Keratinocyte (primary cell): ENCODE data around the gene CTNNA3. TPM values are rescaled to one million over a fixed set of nuclear protein-coding genes. Genes with fewer than 3 reads are reported as not detected.

Source experiments
- DNase-seq: peaks from one replicate; pipeline ENCODE4 v3.0.0-alpha.2; 2011; ENCODE audit warnings: low read depth, missing footprints, low spot score
- FAIRE-seq: peaks from 2 replicates; lab custom pipeline; 2011; peaks lifted over from hg19 to GRCh38; lab: Jason Lieb, UNC
- H2AFZ ChIP-seq: 2 replicates; pipeline ENCODE4 v1.6.0; 2012; ENCODE audit warnings: low read length, control low read depth, inconsistent platforms; ENCODE audit not compliant: control insufficient read depth
- H3K27ac ChIP-seq: 2 replicates; pipeline ENCODE4 v1.5.1; 2011; ENCODE audit warnings: low read length; ENCODE audit not compliant: control insufficient read depth, insufficient read depth
- H3K27me3 ChIP-seq: 3 replicates; pipeline ENCODE4 v1.6.0; 2011; ENCODE audit warnings: low read length; ENCODE audit not compliant: control insufficient read depth, insufficient read depth; ENCODE audit errors: extremely low read depth
- H3K36me3 ChIP-seq, 2 experiments: 2 replicates in 1 of 2; 3 replicates in 1 of 2; pipeline ENCODE4 v1.5.1; 2011; ENCODE audit warnings: low read length in 2 of 2, mild to moderate bottlenecking in 1 of 2; ENCODE audit not compliant: control insufficient read depth in 2 of 2, insufficient read depth in 2 of 2; ENCODE audit errors: extremely low read depth in 1 of 2
- H3K4me1 ChIP-seq: 3 replicates; pipeline ENCODE4 v1.5.1; 2011; ENCODE audit warnings: low read length; ENCODE audit not compliant: control insufficient read depth, insufficient read depth; ENCODE audit errors: extremely low read depth
- H3K4me2 ChIP-seq: 3 replicates; pipeline ENCODE4 v1.6.0; 2011; ENCODE audit warnings: low read depth, low read length; ENCODE audit not compliant: control insufficient read depth, insufficient read depth; ENCODE audit errors: extremely low read depth
- H3K4me3 ChIP-seq, 3 experiments: fragments of 200-600 bp in 1 of 3; sonication (generic) in 1 of 3; 2 replicates in 2 of 3; 3 replicates in 1 of 3; pipeline ENCODE4 v1.5.1; 2011 to 2016; ENCODE audit warnings: low read length in 3 of 3, mild to moderate bottlenecking in 3 of 3, control low read depth in 2 of 3, inconsistent platforms in 1 of 3, low read depth in 1 of 3, mixed read lengths in 1 of 3, mixed run types in 1 of 3, moderate library complexity in 1 of 3; ENCODE audit not compliant: control insufficient read depth in 2 of 3, insufficient read depth in 2 of 3; ENCODE audit errors: extremely low read depth in 1 of 3
- H3K79me2 ChIP-seq: 2 replicates; pipeline ENCODE4 v1.6.0; 2012; ENCODE audit warnings: low read length; ENCODE audit not compliant: control insufficient read depth, insufficient read depth
- H3K9ac ChIP-seq: 3 replicates; pipeline ENCODE4 v1.6.0; 2011; ENCODE audit warnings: low read length; ENCODE audit not compliant: control insufficient read depth, insufficient read depth; ENCODE audit errors: extremely low read depth
- H3K9me1 ChIP-seq: 3 replicates; pipeline ENCODE4 v1.6.0; 2011; ENCODE audit warnings: low read length; ENCODE audit not compliant: control insufficient read depth, insufficient read depth; ENCODE audit errors: extremely low read depth
- H3K9me3 ChIP-seq: 2 replicates; pipeline ENCODE4 v1.5.1; 2012; ENCODE audit warnings: low read depth, low read length; ENCODE audit not compliant: control insufficient read depth
- H4K20me1 ChIP-seq: 3 replicates; pipeline ENCODE4 v1.6.0; 2011; ENCODE audit warnings: low read length; ENCODE audit not compliant: control insufficient read depth, insufficient read depth; ENCODE audit errors: extremely low read depth
- CTCF ChIP-seq, 3 experiments: IDR thresholded peaks in 1 of 3; conservative IDR thresholded peaks in 1 of 3; optimal IDR thresholded peaks in 1 of 3; 2 replicates in 2 of 3; 3 replicates in 1 of 3; pipeline versions ENCODE3 to v1.5.1; 2011; ENCODE audit warnings: low read length in 3 of 3, mild to moderate bottlenecking in 3 of 3, moderate library complexity in 2 of 3, control low read depth in 1 of 3, inconsistent platforms in 1 of 3; ENCODE audit not compliant: insufficient read depth in 2 of 3; ENCODE audit errors: extremely low read depth in 1 of 3
- EZH2 ChIP-seq: IDR thresholded peaks from one replicate; pipeline ENCODE4 v1.6.1; 2012; ENCODE audit warnings: inconsistent platforms, mild to moderate bottlenecking, low read length, moderate library complexity
- dilution Hi-C: fragments of 300-500 bp; cut with MboI; formaldehyde crosslinking; loops from one replicate; pipeline ENCODE4 v1.7.0; 2020; ENCODE audit warnings: low sequenced_read_pairs; ENCODE audit not compliant: extremely low pct_ligation_motif_present
- polyA plus RNA-seq, 5 experiments: library from polyadenylated mRNA; depleted of rRNA in 3 of 5; stranded (reverse) in 3 of 5; stranded (forward) in 1 of 5; unstranded in 1 of 5; fragments of >200 nt; gene quantifications; 1 replicate in 1 of 5; 2 replicates in 3 of 5; 3 replicates in 1 of 5; pipeline versions ENCODE4 v1.2.1 to v1.2.3, GENCODE V29; 2011 to 2012; ENCODE audit warnings: missing spikeins in 2 of 5, low read depth in 1 of 5, low replicate concordance in 1 of 5

The CTNNA3 gene
- polyA plus RNA-seq, 1 donor (not counting 4 experiments of a cell fraction or from before 2014, with no cell fraction given) = 0.01 TPM

- dilution Hi-C loops = no loop called here
- Histone ChIP-seq H3K27me3 (no peaks in the 10 kb centered on the region), H3K4me3 (no peak overlapping the region), H3K9me3 (peaks cover 4% of the 10 kb centered on the region), H3K4me2 (no peak overlapping the region), H3K36me3 (no peaks in the 10 kb centered on the region), H3K4me1 (peaks cover 2% of the 10 kb centered on the region), H3K9me1 (no peaks in the 10 kb centered on the region), H3K9ac (no peak overlapping the region), H4K20me1 (no peaks in the 10 kb centered on the region), H3K27ac (no peak overlapping the region), H2AFZ (no peak overlapping the region), H3K79me2 (no peaks in the 10 kb centered on the region)
- TF ChIP-seq EZH2 (no peak), CTCF (optimal IDR thresholded peaks at IDR 0.05 in 1 of 3, IDR thresholded peaks at IDR 0.05 in 1 of 3, conservative IDR thresholded peaks at IDR 0.05 in 1 of 3; ENCODE audit: extremely low read depth in 1 of 3, insufficient read depth in 2 of 3, low read length in 3 of 3) (no peak)
- DNase-seq (no peak), FAIRE-seq (no peak)
These were observed 1743.9 kb downstream of the CTNNA3 start for GRCh38 chr10:65952086-65952485.

- Histone ChIP-seq H3K79me2 (no peaks in the 10 kb centered on the region), H3K9me1 (no peaks in the 10 kb centered on the region), H3K36me3 (no peaks in the 10 kb centered on the region), H3K4me2 (no peak overlapping the region), H3K9me3 (peaks cover 4% of the 10 kb centered on the region), H3K4me1 (peaks cover 6% of the 10 kb centered on the region), H3K9ac (no peak overlapping the region), H3K4me3 (no peak overlapping the region), H3K27ac (no peak overlapping the region), H2AFZ (no peak overlapping the region), H3K27me3 (no peaks in the 10 kb centered on the region), H4K20me1 (no peaks in the 10 kb centered on the region)
- dilution Hi-C loops = no loop called here
- DNase-seq (no peak), FAIRE-seq (no peak)
- TF ChIP-seq EZH2 = no peak
- TF ChIP-seq CTCF (optimal IDR thresholded peaks at IDR 0.05 in 1 of 3, IDR thresholded peaks at IDR 0.05 in 1 of 3, conservative IDR thresholded peaks at IDR 0.05 in 1 of 3; ENCODE audit: extremely low read depth in 1 of 3, insufficient read depth in 2 of 3, low read length in 3 of 3) = no peak
These were observed 1745.9 kb downstream of the CTNNA3 start for GRCh38 chr10:65950075-65950474.
